KMS-11 (cell line): Measurements from ENCODE around the gene BRINP2.

Source experiments
- H2AFZ ChIP-seq: fragments of 200-600 bp; sonication (generic); 2 replicates; pipeline ENCODE4 v1.6.1; 2016; ENCODE audit warnings: antibody characterized with exemption, mixed run types, low read depth
- H3K27ac ChIP-seq: fragments of 200-600 bp; sonication (generic); 2 replicates; pipeline ENCODE4 v1.6.1; 2016; ENCODE audit warnings: mild to moderate bottlenecking, mixed run types
- H3K27me3 ChIP-seq: fragments of 200-600 bp; sonication (generic); 2 replicates; pipeline ENCODE4 v1.6.1; 2017; ENCODE audit warnings: mild to moderate bottlenecking, low read depth, mixed run types, moderate library complexity; ENCODE audit not compliant: insufficient read depth
- H3K36me3 ChIP-seq: fragments of 200-600 bp; sonication (generic); 2 replicates; pipeline ENCODE4 v1.6.1; 2017; ENCODE audit warnings: mild to moderate bottlenecking, mixed run types; ENCODE audit not compliant: insufficient read depth
- H3K4me1 ChIP-seq: fragments of 200-600 bp; sonication (generic); 2 replicates; pipeline ENCODE4 v1.6.1; 2016; ENCODE audit warnings: mild to moderate bottlenecking, low read depth, mixed run types; ENCODE audit not compliant: poor library complexity, severe bottlenecking
- H3K4me2 ChIP-seq: fragments of 200-600 bp; sonication (generic); 2 replicates; pipeline ENCODE4 v1.7.0; 2016; ENCODE audit warnings: mild to moderate bottlenecking, mixed run types
- H3K4me3 ChIP-seq: fragments of 200-600 bp; sonication (generic); IDR thresholded peaks from 2 replicates; pipeline ENCODE4 v1.6.1; 2017; ENCODE audit warnings: low read depth, low read length, mixed read lengths; ENCODE audit not compliant: insufficient read depth
- H3K79me2 ChIP-seq: fragments of 200-600 bp; sonication (generic); 2 replicates; pipeline ENCODE4 v1.6.1; 2016; ENCODE audit warnings: low read depth, mixed run types; ENCODE audit not compliant: insufficient read depth
- H3K9ac ChIP-seq: fragments of 200-600 bp; sonication (generic); 2 replicates; pipeline ENCODE4 v1.6.1; 2016; ENCODE audit warnings: mild to moderate bottlenecking, mixed run types
- H4K20me1 ChIP-seq: fragments of 200-600 bp; sonication (generic); 2 replicates; pipeline ENCODE4 v1.6.1; 2016; ENCODE audit warnings: mild to moderate bottlenecking, mixed run types; ENCODE audit not compliant: insufficient read depth
- TF ChIP-seq, protein P1 (sequence below): fragments of 200-600 bp; sonication (generic); conservative IDR thresholded peaks from 2 replicates; pipeline ENCODE4 v1.6.1; 2017; ENCODE audit warnings: low read depth, mild to moderate bottlenecking, antibody characterized with exemption, low read length, moderate library complexity, mixed read lengths

The BRINP2 gene

DNA sequence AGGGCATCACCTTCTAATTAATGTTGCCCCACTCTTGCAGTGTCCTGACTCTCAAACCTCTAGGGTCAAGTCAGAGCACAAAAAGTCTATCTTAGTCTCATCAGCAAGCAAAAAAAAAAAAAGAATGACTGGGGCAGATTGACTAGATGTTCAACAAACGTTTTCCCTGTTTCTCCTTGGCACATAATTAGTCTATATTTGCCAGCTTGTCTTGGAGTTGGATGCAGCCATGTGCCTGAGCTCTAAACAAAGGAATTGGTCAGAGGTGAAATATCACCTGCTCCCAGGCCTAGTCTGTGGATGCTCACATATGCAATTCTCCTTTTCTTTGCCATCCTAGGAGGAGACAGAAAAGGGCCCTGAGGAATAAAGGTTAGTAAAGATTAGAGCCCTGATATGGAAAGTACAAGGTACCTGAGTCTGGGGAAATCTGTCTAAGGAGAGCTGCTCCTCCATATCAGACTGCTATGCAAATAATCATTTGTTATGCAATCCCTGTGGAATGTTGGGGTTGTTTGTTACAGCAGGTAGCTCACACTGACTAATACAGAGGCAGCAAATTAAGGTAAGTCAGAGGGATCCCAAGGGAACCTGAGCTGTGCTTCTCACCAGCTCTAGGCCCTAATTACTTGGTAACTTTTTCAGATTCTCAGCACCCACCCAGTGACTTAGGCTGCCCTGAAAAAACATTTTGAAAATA, 130.8 kb downstream of the BRINP2 start:
- Histone ChIP-seq H4K20me1 (no peaks in the 10 kb centered on the region), H3K4me2 (no peak overlapping the region), H3K4me3 (no peak overlapping the region), H3K4me1 (no peaks in the 10 kb centered on the region), H3K27me3 (no peaks in the 10 kb centered on the region), H2AFZ (no peak overlapping the region), H3K9ac (no peak overlapping the region), H3K27ac (no peak overlapping the region), H3K36me3 (no peaks in the 10 kb centered on the region), H3K79me2 (no peaks in the 10 kb centered on the region)
- TF ChIP-seq, protein P1, sequence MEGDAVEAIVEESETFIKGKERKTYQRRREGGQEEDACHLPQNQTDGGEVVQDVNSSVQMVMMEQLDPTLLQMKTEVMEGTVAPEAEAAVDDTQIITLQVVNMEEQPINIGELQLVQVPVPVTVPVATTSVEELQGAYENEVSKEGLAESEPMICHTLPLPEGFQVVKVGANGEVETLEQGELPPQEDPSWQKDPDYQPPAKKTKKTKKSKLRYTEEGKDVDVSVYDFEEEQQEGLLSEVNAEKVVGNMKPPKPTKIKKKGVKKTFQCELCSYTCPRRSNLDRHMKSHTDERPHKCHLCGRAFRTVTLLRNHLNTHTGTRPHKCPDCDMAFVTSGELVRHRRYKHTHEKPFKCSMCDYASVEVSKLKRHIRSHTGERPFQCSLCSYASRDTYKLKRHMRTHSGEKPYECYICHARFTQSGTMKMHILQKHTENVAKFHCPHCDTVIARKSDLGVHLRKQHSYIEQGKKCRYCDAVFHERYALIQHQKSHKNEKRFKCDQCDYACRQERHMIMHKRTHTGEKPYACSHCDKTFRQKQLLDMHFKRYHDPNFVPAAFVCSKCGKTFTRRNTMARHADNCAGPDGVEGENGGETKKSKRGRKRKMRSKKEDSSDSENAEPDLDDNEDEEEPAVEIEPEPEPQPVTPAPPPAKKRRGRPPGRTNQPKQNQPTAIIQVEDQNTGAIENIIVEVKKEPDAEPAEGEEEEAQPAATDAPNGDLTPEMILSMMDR: no peak

DNA sequence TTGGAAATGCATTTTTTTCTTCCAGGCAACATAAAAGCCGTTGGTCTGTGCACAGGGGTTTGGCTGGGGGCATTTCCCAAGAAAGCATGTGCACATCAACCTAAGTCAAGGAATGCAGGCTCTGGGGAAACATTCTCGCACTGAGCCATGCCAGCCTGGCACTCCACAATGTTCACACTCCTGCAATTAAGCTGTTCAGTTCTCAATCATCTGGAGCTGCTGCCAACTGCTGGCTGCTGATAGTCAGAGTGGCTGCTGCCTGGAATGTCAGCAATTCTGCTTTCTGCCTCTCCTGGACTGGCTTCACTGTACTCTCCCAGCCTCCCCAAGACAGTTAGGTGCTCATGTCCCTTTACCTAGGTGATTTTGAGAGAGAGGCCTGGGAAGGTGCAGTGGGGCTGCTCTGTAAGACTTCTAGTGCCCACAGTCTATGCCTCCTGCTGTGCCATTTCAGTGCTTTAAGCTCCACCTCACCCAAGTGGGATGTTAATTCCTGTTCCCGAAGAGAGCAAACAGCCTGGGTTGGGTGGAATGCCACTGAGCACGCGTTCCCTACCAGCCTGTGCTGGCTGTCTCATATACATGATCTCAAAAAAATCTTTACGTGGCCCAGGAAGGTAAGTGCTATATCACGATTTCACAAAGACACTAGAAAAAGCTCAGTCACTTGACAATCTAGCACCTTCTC, 131.7 kb downstream of the BRINP2 start:
- TF ChIP-seq, protein P1: no peak
- Histone ChIP-seq H3K79me2 (no peaks in the 10 kb centered on the region), H3K27me3 (no peaks in the 10 kb centered on the region), H3K4me3 (no peak overlapping the region), H3K9ac (no peak overlapping the region), H3K36me3 (no peaks in the 10 kb centered on the region), H3K4me1 (no peaks in the 10 kb centered on the region), H4K20me1 (no peaks in the 10 kb centered on the region), H2AFZ (no peak overlapping the region), H3K27ac (no peak overlapping the region), H3K4me2 (no peak overlapping the region)

GRCh38 chr1:177305040-177306018, 134.6 kb downstream of the BRINP2 start:
- TF ChIP-seq, protein P1: no peak
- Histone ChIP-seq H3K4me2 (no peak overlapping the region), H3K9ac (no peak overlapping the region), H2AFZ (no peak overlapping the region), H3K27ac (no peak overlapping the region), H3K79me2 (no peaks in the 10 kb centered on the region), H3K27me3 (no peaks in the 10 kb centered on the region), H3K4me3 (no peak overlapping the region), H4K20me1 (no peaks in the 10 kb centered on the region), H3K4me1 (no peaks in the 10 kb centered on the region), H3K36me3 (no peaks in the 10 kb centered on the region)

GRCh38 chr1:177306019-177306415, 135.3 kb downstream of the BRINP2 start:
- Histone ChIP-seq H3K27me3 (no peaks in the 10 kb centered on the region), H3K36me3 (no peaks in the 10 kb centered on the region), H4K20me1 (no peaks in the 10 kb centered on the region), H3K4me2 (no peak overlapping the region), H3K4me3 (no peak overlapping the region), H3K27ac (no peak overlapping the region), H2AFZ (no peak overlapping the region), H3K9ac (no peak overlapping the region), H3K79me2 (no peaks in the 10 kb centered on the region), H3K4me1 (no peaks in the 10 kb centered on the region)
- TF ChIP-seq, protein P1: no peak
